ENCODE measurements around the gene KRTAP12-1.

GRCh38 chr21:44726826-44727225, 44.9 kb upstream of the KRTAP12-1 start:
- TF ChIP-seq CTCF (IDR thresholded peaks at IDR 0.05) (no peak), POLR2AphosphoS5 (IDR thresholded peaks at IDR 0.05; ENCODE audit: low read depth, low read length) (no peak), TCF7L2 (IDR thresholded peaks at IDR 0.05; ENCODE audit: low read depth, low read length) (no peak), SIN3A (IDR thresholded peaks at IDR 0.05; ENCODE audit: borderline replicate concordance, insufficient read depth, low read depth, low read length) (no peak), REST (IDR thresholded peaks at IDR 0.05; ENCODE audit: insufficient read depth in 1 of 2, low read depth in 2 of 2, low read length in 1 of 2) (no peak)
